ENCODE measurements around the gene TMEM38A.
A peak's percentile ranks its signal among the peaks of the same experiment; 100 is the strongest.
"Not testable (repeated sequence)": the region's sequence is repeated elsewhere in the genome, so short reads cannot be mapped to it uniquely, and the experiment has no call there.

Gene TMEM38A

GRCh38 chr19:16676101-16676798 lies 15.3 kb downstream of the TMEM38A start:
- DNase-seq (ENCODE audit: low read depth in 2 of 3, low spot score in 1 of 3): no peak

- DNase-seq (ENCODE audit: low read depth in 2 of 3, low spot score in 1 of 3): no peak
These were observed 16.1 kb downstream of the TMEM38A start for GRCh38 chr19:16677055-16677454.

- DNase-seq (ENCODE audit: low read depth in 2 of 3, low spot score in 1 of 3): no peak
These were observed 17.6 kb downstream of the TMEM38A start for GRCh38 chr19:16678498-16678897.

GRCh38 chr19:16679811-16680210 lies 18.9 kb downstream of the TMEM38A start:
- no peak for DNase-seq (ENCODE audit: low read depth in 2 of 3, low spot score in 1 of 3)

GRCh38 chr19:16682539-16682938 lies 21.6 kb downstream of the TMEM38A start:
- no peak for DNase-seq (ENCODE audit: low read depth in 2 of 3, low spot score in 1 of 3)

- DNase-seq (ENCODE audit: low read depth in 2 of 3, low spot score in 1 of 3): no peak
These were observed 23.3 kb downstream of the TMEM38A start for GRCh38 chr19:16684216-16684615.

GRCh38 chr19:16688084-16688483 lies 27.1 kb downstream of the TMEM38A start:
- DNase-seq (ENCODE audit: low read depth in 2 of 3, low spot score in 1 of 3): no peak

- no peak for DNase-seq (ENCODE audit: low read depth in 2 of 3, low spot score in 1 of 3)
These were observed 38.0 kb downstream of the TMEM38A start for GRCh38 chr19:16698914-16699313.

GRCh38 chr19:16702123-16702522 lies 41.2 kb downstream of the TMEM38A start:
- no peak for DNase-seq (ENCODE audit: low read depth in 2 of 3, low spot score in 1 of 3)

- DNase-seq (ENCODE audit: low read depth in 2 of 3, low spot score in 1 of 3): no peak
These were observed 42.7 kb downstream of the TMEM38A start for GRCh38 chr19:16703677-16704076.

GRCh38 chr19:16710870-16711269 lies 49.9 kb downstream of the TMEM38A start:
- not testable (repeated sequence) for DNase-seq (ENCODE audit: low read depth in 2 of 3, low spot score in 1 of 3)

GRCh38 chr19:16712295-16712694 lies 51.4 kb downstream of the TMEM38A start:
- not testable (repeated sequence) for DNase-seq (ENCODE audit: low read depth in 2 of 3, low spot score in 1 of 3)

- peak; percentile 20 to 40 (median 26) for DNase-seq (ENCODE audit: low read depth in 2 of 3, low spot score in 1 of 3)
These were observed 53.9 kb downstream of the TMEM38A start for GRCh38 chr19:16714702-16715287.

- DNase-seq (ENCODE audit: low read depth in 2 of 3, low spot score in 1 of 3): no peak
These were observed 54.7 kb downstream of the TMEM38A start for GRCh38 chr19:16715611-16716010.

- DNase-seq (ENCODE audit: low read depth in 2 of 3, low spot score in 1 of 3): no peak
These were observed 60.1 kb downstream of the TMEM38A start for GRCh38 chr19:16721051-16721450.

GRCh38 chr19:16722591-16722990 lies 61.7 kb downstream of the TMEM38A start:
- no peak for DNase-seq (ENCODE audit: low read depth in 2 of 3, low spot score in 1 of 3)

GRCh38 chr19:16726916-16727315 lies 66.0 kb downstream of the TMEM38A start:
- DNase-seq (ENCODE audit: low read depth in 2 of 3, low spot score in 1 of 3): no peak

- DNase-seq (ENCODE audit: low read depth in 2 of 3, low spot score in 1 of 3): not testable (repeated sequence)
These were observed 74.8 kb downstream of the TMEM38A start for GRCh38 chr19:16735650-16736266.

GRCh38 chr19:16736709-16737108 lies 75.8 kb downstream of the TMEM38A start:
- no peak for DNase-seq (ENCODE audit: low read depth in 2 of 3, low spot score in 1 of 3)

GRCh38 chr19:16737911-16738310 lies 77.0 kb downstream of the TMEM38A start:
- DNase-seq (ENCODE audit: low read depth in 2 of 3, low spot score in 1 of 3): no peak

- no peak for DNase-seq (ENCODE audit: low read depth in 2 of 3, low spot score in 1 of 3)
These were observed 78.6 kb downstream of the TMEM38A start for GRCh38 chr19:16739546-16739945.
